Activated T-helper 17 cell treated with anti-CD3 and anti-CD28 coated beads, Interleukin-2, amount 50 U/mL, for 72 hours (primary cell): ENCODE data around the gene FAM53B. TPM values are rescaled to one million over a fixed set of nuclear protein-coding genes. Genes with fewer than 3 reads are reported as not detected.

Experiments used
- ATAC-seq: fragments of 150-1000 bp; cut with Tn5 transposase; replicated peaks from 2 replicates; pipeline ENCODE4 v1.10.0; 2021; ENCODE audit warnings: mild to moderate bottlenecking, moderate library complexity
- H3K27ac Mint-ChIP-seq: one replicate; pipeline ENCODE4 v1.8.0; 2022; ENCODE audit warnings: mixed read lengths
- H3K27me3 Mint-ChIP-seq: one replicate; pipeline ENCODE4 v1.8.0; 2022; ENCODE audit warnings: mixed read lengths
- H3K36me3 Mint-ChIP-seq: one replicate; pipeline ENCODE4 v1.8.0; 2022; ENCODE audit warnings: low read depth, mild to moderate bottlenecking, mixed read lengths
- H3K4me1 Mint-ChIP-seq: one replicate; pipeline ENCODE4 v1.8.0; 2022; ENCODE audit warnings: mixed read lengths
- H3K4me3 Mint-ChIP-seq: one replicate; pipeline ENCODE4 v1.8.0; 2022; ENCODE audit warnings: mild to moderate bottlenecking, mixed read lengths
- H3K9me3 Mint-ChIP-seq: one replicate; pipeline ENCODE4 v1.8.0; 2022; ENCODE audit warnings: mixed read lengths
- total RNA-seq, 2 donors: library from RNA; stranded (reverse); gene quantifications; one replicate each; pipeline ENCODE4 v1.2.3, GENCODE V29; 2022

The FAM53B gene
- total RNA-seq, 2 donors from 2014 or later: 21.7 to 36.8 TPM

GRCh38 chr10:124680675-124681074 is 63.5 kb downstream of the FAM53B start:
- no peak overlapping the region for H3K27ac Mint-ChIP-seq
- H3K4me3 Mint-ChIP-seq: no peak overlapping the region
- H3K36me3 Mint-ChIP-seq: peaks cover 87% of the 10 kb centered on the region
- no peaks in the 10 kb centered on the region for H3K27me3 Mint-ChIP-seq
- peaks cover 60% of the 10 kb centered on the region for H3K4me1 Mint-ChIP-seq
- ATAC-seq: no peak
- no peaks in the 10 kb centered on the region for H3K9me3 Mint-ChIP-seq

GRCh38 chr10:124679401-124679800 is 64.8 kb downstream of the FAM53B start:
- ATAC-seq: no peak
- Mint-ChIP-seq H3K9me3 (no peaks in the 10 kb centered on the region), H3K36me3 (peaks cover 77% of the 10 kb centered on the region), H3K4me3 (peak overlapping the region; percentile 76), H3K27me3 (no peaks in the 10 kb centered on the region), H3K4me1 (peaks cover 59% of the 10 kb centered on the region), H3K27ac (peak overlapping the region; percentile 87)

GRCh38 chr10:124678557-124679240 is 65.5 kb downstream of the FAM53B start:
- peaks cover 52% of the 10 kb centered on the region for H3K4me1 Mint-ChIP-seq
- no peaks in the 10 kb centered on the region for H3K9me3 Mint-ChIP-seq
- peak; percentile 74 for ATAC-seq
- peaks cover 70% of the 10 kb centered on the region for H3K36me3 Mint-ChIP-seq
- no peaks in the 10 kb centered on the region for H3K27me3 Mint-ChIP-seq
- peak overlapping the region; percentile 76 for H3K4me3 Mint-ChIP-seq
- peak overlapping the region; percentile 87 for H3K27ac Mint-ChIP-seq

GRCh38 chr10:124677749-124678556 is 66.2 kb downstream of the FAM53B start:
- Mint-ChIP-seq H3K27me3 (no peaks in the 10 kb centered on the region), H3K27ac (peak overlapping the region; percentile 87), H3K9me3 (no peaks in the 10 kb centered on the region), H3K4me3 (peak overlapping the region; percentile 76), H3K4me1 (peaks cover 51% of the 10 kb centered on the region), H3K36me3 (peaks cover 63% of the 10 kb centered on the region)
- peak; percentile 39 for ATAC-seq

GRCh38 chr10:124677293-124677699 is 66.9 kb downstream of the FAM53B start:
- Mint-ChIP-seq H3K27ac (peak overlapping the region; percentile 87), H3K4me3 (peak overlapping the region; percentile 76), H3K4me1 (peaks cover 58% of the 10 kb centered on the region), H3K27me3 (no peaks in the 10 kb centered on the region), H3K9me3 (no peaks in the 10 kb centered on the region), H3K36me3 (peaks cover 62% of the 10 kb centered on the region)
- no peak for ATAC-seq

- Mint-ChIP-seq H3K4me3 (peak overlapping the region; percentile 76), H3K36me3 (peaks cover 55% of the 10 kb centered on the region), H3K4me1 (peaks cover 60% of the 10 kb centered on the region), H3K27me3 (no peaks in the 10 kb centered on the region), H3K27ac (peak overlapping the region; percentile 54), H3K9me3 (no peaks in the 10 kb centered on the region)
- ATAC-seq: no peak
Measured at GRCh38 chr10:124676416-124677062, 67.6 kb downstream of the FAM53B start.

- Mint-ChIP-seq H3K4me1 (peaks cover 65% of the 10 kb centered on the region), H3K4me3 (peak overlapping the region; percentile 76), H3K27ac (peak overlapping the region; percentile 54), H3K36me3 (peaks cover 50% of the 10 kb centered on the region), H3K9me3 (no peaks in the 10 kb centered on the region), H3K27me3 (no peaks in the 10 kb centered on the region)
- no peak for ATAC-seq
Measured at GRCh38 chr10:124675824-124676223, 68.4 kb downstream of the FAM53B start.

GRCh38 chr10:124675261-124675660 is 68.9 kb downstream of the FAM53B start:
- H3K27me3 Mint-ChIP-seq: no peaks in the 10 kb centered on the region
- peak overlapping the region; percentile 11 for H3K27ac Mint-ChIP-seq
- H3K36me3 Mint-ChIP-seq: peaks cover 50% of the 10 kb centered on the region
- H3K4me1 Mint-ChIP-seq: peaks cover 65% of the 10 kb centered on the region
- H3K9me3 Mint-ChIP-seq: no peaks in the 10 kb centered on the region
- ATAC-seq: no peak
- peak overlapping the region; percentile 13 for H3K4me3 Mint-ChIP-seq

GRCh38 chr10:124674768-124675222 is 69.4 kb downstream of the FAM53B start:
- no peaks in the 10 kb centered on the region for H3K27me3 Mint-ChIP-seq
- peak overlapping the region; percentile 11 for H3K27ac Mint-ChIP-seq
- no peaks in the 10 kb centered on the region for H3K9me3 Mint-ChIP-seq
- peaks cover 62% of the 10 kb centered on the region for H3K4me1 Mint-ChIP-seq
- ATAC-seq: no peak
- peaks cover 46% of the 10 kb centered on the region for H3K36me3 Mint-ChIP-seq
- peak overlapping the region; percentile 13 for H3K4me3 Mint-ChIP-seq

GRCh38 chr10:124672181-124672638 is 72.0 kb downstream of the FAM53B start:
- Mint-ChIP-seq H3K27ac (peak overlapping the region; percentile 37), H3K36me3 (peaks cover 25% of the 10 kb centered on the region), H3K27me3 (no peaks in the 10 kb centered on the region), H3K9me3 (no peaks in the 10 kb centered on the region), H3K4me1 (peaks cover 53% of the 10 kb centered on the region), H3K4me3 (peak overlapping the region; percentile 60)
- peak; percentile 13 for ATAC-seq

- Mint-ChIP-seq H3K9me3 (no peaks in the 10 kb centered on the region), H3K27me3 (no peaks in the 10 kb centered on the region), H3K4me1 (peaks cover 47% of the 10 kb centered on the region), H3K4me3 (peak overlapping the region; percentile 60), H3K36me3 (peaks cover 18% of the 10 kb centered on the region), H3K27ac (peak overlapping the region; percentile 86)
- ATAC-seq: peak; percentile 35
Measured at GRCh38 chr10:124671486-124672075, 72.6 kb downstream of the FAM53B start.

GRCh38 chr10:124670849-124671248 is 73.3 kb downstream of the FAM53B start:
- Mint-ChIP-seq H3K27ac (peak overlapping the region; percentile 86), H3K4me3 (peak overlapping the region; percentile 60), H3K27me3 (no peaks in the 10 kb centered on the region), H3K9me3 (no peaks in the 10 kb centered on the region), H3K36me3 (peaks cover 11% of the 10 kb centered on the region), H3K4me1 (peaks cover 41% of the 10 kb centered on the region)
- no peak for ATAC-seq

GRCh38 chr10:124669824-124670654 is 74.1 kb downstream of the FAM53B start:
- Mint-ChIP-seq H3K9me3 (no peaks in the 10 kb centered on the region), H3K36me3 (peaks cover 15% of the 10 kb centered on the region), H3K27ac (peak overlapping the region; percentile 86), H3K4me1 (peaks cover 44% of the 10 kb centered on the region), H3K4me3 (peak overlapping the region; percentile 60), H3K27me3 (no peaks in the 10 kb centered on the region)
- ATAC-seq: no peak
